ENCODE results near the gene PHLPP1. TPM values are rescaled to one million over a fixed set of nuclear protein-coding genes. Genes with fewer than 3 reads are reported as not detected.

The PHLPP1 gene
- total and polyA plus RNA-seq, 8 donors = 2.1 to 77.0 (median 12.5) TPM

DNA sequence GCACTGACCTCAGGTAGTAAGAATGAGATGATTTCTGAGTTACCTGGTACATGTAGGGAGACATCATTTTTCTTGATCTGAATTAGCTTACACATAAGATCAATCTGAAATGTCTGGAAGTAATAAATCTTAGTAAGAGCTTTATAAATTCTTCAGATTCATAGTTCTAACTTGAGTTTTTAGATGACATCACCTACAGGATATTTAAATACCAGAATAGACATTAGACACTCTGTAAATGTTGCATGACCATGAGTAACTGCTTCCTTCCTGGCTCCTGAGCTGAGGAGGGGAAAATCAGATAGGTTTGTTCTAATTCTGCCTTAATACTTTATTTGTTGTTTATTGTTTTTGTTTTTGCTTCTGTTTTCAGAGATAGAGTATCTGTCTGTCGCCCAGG is 181.8 kb downstream of the PHLPP1 start:
- Histone ChIP-seq H3K36me3 (peaks cover 0 to 51% (median 41%) of the 10 kb centered on the region in 4 donors), H3K27me3 (no peaks in the 10 kb centered on the region), H3K9me3 (no peaks in the 10 kb centered on the region), H3K4me1 (no peaks in the 10 kb centered on the region), H3K4me3 (no peak overlapping the region), H3K27ac (no peak overlapping the region)
- DNase-seq = no peak
- WGBS, 5 donors = 83 to 96% (median 94%) methylated on average over 1 of the region's 1 CpG
- intact Hi-C loops (cut with DNase I; ENCODE audit: low total_unique reads) = no loop called here
- no peak for TF ChIP-seq POLR2A (IDR thresholded peaks at IDR 0.05)
- TF ChIP-seq EP300 (IDR thresholded peaks at IDR 0.05) = no peak
- TF ChIP-seq, protein P1, sequence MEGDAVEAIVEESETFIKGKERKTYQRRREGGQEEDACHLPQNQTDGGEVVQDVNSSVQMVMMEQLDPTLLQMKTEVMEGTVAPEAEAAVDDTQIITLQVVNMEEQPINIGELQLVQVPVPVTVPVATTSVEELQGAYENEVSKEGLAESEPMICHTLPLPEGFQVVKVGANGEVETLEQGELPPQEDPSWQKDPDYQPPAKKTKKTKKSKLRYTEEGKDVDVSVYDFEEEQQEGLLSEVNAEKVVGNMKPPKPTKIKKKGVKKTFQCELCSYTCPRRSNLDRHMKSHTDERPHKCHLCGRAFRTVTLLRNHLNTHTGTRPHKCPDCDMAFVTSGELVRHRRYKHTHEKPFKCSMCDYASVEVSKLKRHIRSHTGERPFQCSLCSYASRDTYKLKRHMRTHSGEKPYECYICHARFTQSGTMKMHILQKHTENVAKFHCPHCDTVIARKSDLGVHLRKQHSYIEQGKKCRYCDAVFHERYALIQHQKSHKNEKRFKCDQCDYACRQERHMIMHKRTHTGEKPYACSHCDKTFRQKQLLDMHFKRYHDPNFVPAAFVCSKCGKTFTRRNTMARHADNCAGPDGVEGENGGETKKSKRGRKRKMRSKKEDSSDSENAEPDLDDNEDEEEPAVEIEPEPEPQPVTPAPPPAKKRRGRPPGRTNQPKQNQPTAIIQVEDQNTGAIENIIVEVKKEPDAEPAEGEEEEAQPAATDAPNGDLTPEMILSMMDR (IDR thresholded peaks at IDR 0.05) = no peak
- no peak for TF ChIP-seq POLR2AphosphoS5 (IDR thresholded peaks at IDR 0.05)

DNA sequence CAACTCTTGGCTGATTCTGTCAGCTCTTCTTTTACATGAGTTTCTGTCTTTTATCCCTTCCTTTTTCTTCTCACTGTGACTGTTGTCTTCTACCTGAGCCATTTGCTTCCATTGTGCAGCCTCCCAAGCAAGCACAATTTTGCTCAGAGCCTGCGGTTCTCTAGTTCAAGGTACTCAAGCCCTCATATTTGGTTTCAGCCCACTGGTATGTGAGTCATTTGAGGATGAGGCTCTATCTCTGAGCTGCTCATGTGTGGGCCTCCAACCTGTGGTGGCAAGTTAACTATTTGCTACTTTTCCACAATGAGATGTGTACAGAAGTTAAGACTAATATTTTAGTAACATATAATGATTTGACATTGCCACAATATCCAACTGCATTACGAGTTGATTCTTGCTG is 183.0 kb downstream of the PHLPP1 start:
- TF ChIP-seq, protein P1 (IDR thresholded peaks at IDR 0.05) = no peak
- TF ChIP-seq POLR2AphosphoS5 (IDR thresholded peaks at IDR 0.05) = no peak
- TF ChIP-seq POLR2A (IDR thresholded peaks at IDR 0.05) = no peak
- TF ChIP-seq EP300 (IDR thresholded peaks at IDR 0.05) = no peak
- WGBS, 5 donors = 88 to 92% (median 90%) methylated on average over 2 of the region's 2 CpGs
- Histone ChIP-seq H3K27me3 (no peaks in the 10 kb centered on the region), H3K4me1 (no peaks in the 10 kb centered on the region), H3K27ac (no peak overlapping the region), H3K4me3 (no peak overlapping the region), H3K36me3 (peaks cover 0 to 61% (median 45%) of the 10 kb centered on the region in 4 donors), H3K9me3 (no peaks in the 10 kb centered on the region)
- DNase-seq = no peak
- intact Hi-C loops (cut with DNase I; ENCODE audit: low total_unique reads) = no loop called here

DNA sequence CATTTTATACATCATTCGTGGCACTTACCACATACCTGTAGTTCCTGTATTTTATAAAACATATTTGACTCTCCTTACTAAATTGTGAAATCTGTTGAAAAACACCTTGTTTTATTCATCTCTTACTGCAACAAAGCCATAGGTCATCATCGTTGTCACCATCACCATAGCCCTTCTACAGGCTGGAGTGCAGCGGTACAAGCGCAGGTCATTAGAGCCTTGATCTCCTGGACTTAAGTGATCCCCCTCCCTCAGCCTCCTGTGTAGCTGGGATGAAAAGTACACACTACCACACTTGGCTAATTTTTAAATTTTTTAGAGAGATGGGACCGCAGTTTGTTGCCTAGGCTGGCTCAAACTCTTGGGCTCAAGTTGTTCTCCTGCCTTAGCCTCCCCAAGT is 184.2 kb downstream of the PHLPP1 start:
- Histone ChIP-seq H3K4me3 (no peak overlapping the region), H3K9me3 (no peaks in the 10 kb centered on the region), H3K27me3 (no peaks in the 10 kb centered on the region), H3K27ac (no peak overlapping the region), H3K4me1 (no peaks in the 10 kb centered on the region), H3K36me3 (peaks cover 0 to 73% (median 55%) of the 10 kb centered on the region in 4 donors)
- TF ChIP-seq EP300 (IDR thresholded peaks at IDR 0.05) = no peak
- TF ChIP-seq, protein P1 (IDR thresholded peaks at IDR 0.05) = no peak
- no peak for DNase-seq
- intact Hi-C loops (cut with DNase I; ENCODE audit: low total_unique reads) = no loop called here
- WGBS, 5 donors = 80 to 97% (median 97%) methylated on average over 5 of the region's 5 CpGs

DNA sequence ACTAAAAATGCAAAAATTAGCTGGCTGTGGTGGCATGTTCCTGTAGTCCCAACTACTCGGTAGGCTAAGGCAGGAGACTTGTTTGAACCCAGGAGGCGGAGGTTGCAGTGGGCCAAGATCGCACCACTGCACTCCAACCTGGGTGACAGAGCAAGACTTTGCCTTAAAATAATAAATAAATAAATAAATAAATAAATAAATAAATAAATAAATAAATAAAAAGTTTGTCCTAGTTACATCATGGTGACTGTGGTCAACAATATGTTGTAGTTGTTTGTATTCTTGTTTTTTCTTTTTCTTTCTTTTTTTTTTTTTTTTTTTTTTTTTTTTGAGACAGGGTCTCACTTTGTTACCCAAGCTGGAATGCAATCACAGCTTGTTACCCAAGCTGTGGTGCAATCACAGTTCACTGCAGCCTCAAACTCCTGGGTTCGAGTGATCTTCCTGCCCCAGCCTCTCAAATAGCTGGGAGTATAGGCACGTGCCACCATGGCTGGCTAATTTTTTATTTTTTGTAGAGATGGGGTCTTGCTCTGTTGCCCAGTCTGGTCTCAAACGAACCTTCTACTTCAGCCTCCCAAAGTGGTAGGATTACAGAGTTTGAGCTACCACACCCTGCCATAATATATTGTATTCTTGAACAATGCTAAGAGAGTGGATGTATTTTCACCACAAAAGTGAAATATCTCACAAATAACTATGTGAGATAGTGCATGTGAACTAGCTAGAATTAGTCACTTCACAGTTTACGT is 185.0 kb downstream of the PHLPP1 start:
- Histone ChIP-seq H3K4me3 (no peak overlapping the region), H3K4me1 (no peaks in the 10 kb centered on the region), H3K36me3 (peaks cover 0 to 69% (median 55%) of the 10 kb centered on the region in 4 donors), H3K9me3 (no peaks in the 10 kb centered on the region), H3K27ac (no peak overlapping the region), H3K27me3 (no peaks in the 10 kb centered on the region)
- WGBS, 5 donors = 95 to 97% (median 96%) methylated on average over 7 of the region's 7 CpGs
- intact Hi-C loops (cut with DNase I; ENCODE audit: low total_unique reads) = no loop called here
- no peak for DNase-seq
- TF ChIP-seq EP300 (IDR thresholded peaks at IDR 0.05) (no peak), POLR2A (IDR thresholded peaks at IDR 0.05) (no peak), POLR2AphosphoS5 (IDR thresholded peaks at IDR 0.05) (no peak)
- TF ChIP-seq, protein P1 (IDR thresholded peaks at IDR 0.05) = no peak

Measured in stomach (tissue), 9 donors.